ENCODE results near the gene PMP22. TPM values are rescaled to one million over a fixed set of nuclear protein-coding genes. Genes with fewer than 3 reads are reported as not detected.

The PMP22 gene
- total and polyA plus RNA-seq, 2 of the 13 experiments (the other 11 are each of a cell fraction or from before 2014, with no cell fraction given) = 5.7 to 6.2 TPM

GRCh38 chr17:15237106-15237425, 28.1 kb downstream of the PMP22 start:
- Histone ChIP-seq H3K4me3 (replicated peaks in 1 of 3; ENCODE audit: insufficient read depth in 1 of 3, low read depth in 2 of 3, low read length in 3 of 3) (no peak overlapping the region), H4K20me1 (ENCODE audit: insufficient read depth, low read length) (no peaks in the 10 kb centered on the region), H3K9me3 (ENCODE audit: low read length) (no peaks in the 10 kb centered on the region), H3K27ac (ENCODE audit: extremely low read length, insufficient read depth, low read length) (no peak overlapping the region), H3K4me1 (ENCODE audit: insufficient read depth, low read length) (peaks cover 34% of the 10 kb centered on the region), H3K9ac (ENCODE audit: insufficient read depth, low read depth, low read length) (no peak overlapping the region), H3K79me2 (ENCODE audit: insufficient read depth, low read length) (no peaks in the 10 kb centered on the region), H3K36me3 (replicated peaks in 1 of 2; ENCODE audit: control insufficient read depth in 1 of 2, insufficient read depth in 2 of 2, low read length in 2 of 2) (no peaks in the 10 kb centered on the region), H3K4me2 (ENCODE audit: low read depth, low read length) (peak overlapping the region; percentile 28), H2AFZ (ENCODE audit: low read length) (no peak overlapping the region), H3K27me3 (ENCODE audit: control insufficient read depth in 1 of 2, insufficient read depth in 2 of 2, low read length in 2 of 2) (no peaks in the 10 kb centered on the region)
- peak; percentile 67 for DNase-seq (ENCODE audit: low spot score)
- BruUV-seq (replicated peaks) = no TSS peak
- WGBS (ENCODE audit: low lambda C conversion rate) = 12% methylated on average over 2 of the region's 2 CpGs
- intact Hi-C loops (cut with micrococcal nuclease; ENCODE audit: unreplicated experiment) = no loop called here
- ChIA-PET POLR2A (no interaction called here), CTCF (ENCODE audit: low intra/inter-chr PET ratio, low total read pairs) (no interaction called here)
- peak; percentile 50 for ATAC-seq
- peak; percentile 68 for FAIRE-seq
- in situ Hi-C loops (cut with HindIII; ENCODE audit: extremely low pct_ligation_motif_present, low pct_unique_long_range_greater_than_20kb) = no loop called here
- TF ChIP-seq ATF4 (CRISPR knock-in tag; IDR thresholded peaks at IDR 0.05) = peak in 1 of 2 experiments; percentile 52; a peak in 1 of 4 replicates
- no peak for TF ChIP-seq ZNF558 (CRISPR knock-in tag; IDR thresholded peaks at IDR 0.05; ENCODE audit: borderline replicate concordance)
- TF ChIP-seq NCOA2 (CRISPR knock-in tag; IDR thresholded peaks at IDR 0.05) = peak; percentile 29; the same call in 1 of the 2 replicates
- TF ChIP-seq HNF4G (IDR thresholded peaks at IDR 0.05; ENCODE audit: borderline replicate concordance, low read depth, low read length) = peak; percentile 43; the same call in 1 of the 2 replicates
- TF ChIP-seq HNF4G (CRISPR knock-in tag; IDR thresholded peaks at IDR 0.05; ENCODE audit: borderline replicate concordance, low read depth) = no peak
- peak; percentile 65 for TF ChIP-seq GATAD2A (CRISPR knock-in tag; IDR thresholded peaks at IDR 0.05)
- TF ChIP-seq HMG20A (CRISPR knock-in tag; IDR thresholded peaks at IDR 0.05; ENCODE audit: borderline replicate concordance) = 0 out of 2 replicates have a peak, but pooled peaks have one; percentile 14
- 0 out of 2 replicates have a peak, but pooled peaks have one; percentile 43 for TF ChIP-seq ATF2 (CRISPR knock-in tag; IDR thresholded peaks at IDR 0.05)
- peak; percentile 69 for TF ChIP-seq CEBPB (IDR thresholded peaks at IDR 0.05; ENCODE audit: borderline replicate concordance, low read depth, low read length)
- TF ChIP-seq KAT2B (IDR thresholded peaks at IDR 0.05; ENCODE audit: borderline replicate concordance, low read depth, low read length) = no peak
- no peak for TF ChIP-seq ZBTB33 (CRISPR knock-in tag; IDR thresholded peaks at IDR 0.05)
- TF ChIP-seq CEBPG (CRISPR knock-in tag; IDR thresholded peaks at IDR 0.05) = 0 out of 2 replicates have a peak, but pooled peaks have one; percentile 29
- TF ChIP-seq HNF4A (CRISPR knock-in tag; IDR thresholded peaks at IDR 0.05) = peak; percentile 81
- 0 out of 2 replicates have a peak, but pooled peaks have one; percentile 14 for TF ChIP-seq PAXIP1 (CRISPR knock-in tag; conservative IDR thresholded peaks at IDR 0.05)
- no peak for TF ChIP-seq FOXA1 (IDR thresholded peaks at IDR 0.05)
- peak; percentile 59 for TF ChIP-seq FOXA1 (CRISPR knock-in tag; IDR thresholded peaks at IDR 0.05)
- no peak for TF ChIP-seq DDIT3 (CRISPR knock-in tag; IDR thresholded peaks at IDR 0.05)
- peak in 1 of 2 experiments; percentile 48; a peak in 2 of 4 replicates for TF ChIP-seq EP300 (IDR thresholded peaks at IDR 0.05; ENCODE audit: low read depth in 2 of 2, low read length in 2 of 2)
- no peak for TF ChIP-seq EP300 (CRISPR knock-in tag; IDR thresholded peaks at IDR 0.05; ENCODE audit: borderline replicate concordance)

Measured in HepG2 (cell line).